ACHN (cell line): ENCODE measurements around the gene CCDC70.
A peak's percentile ranks its signal among the peaks of the same experiment; 100 is the strongest.
"Not testable (repeated sequence)": the region's sequence is repeated elsewhere in the genome, so short reads cannot be mapped to it uniquely, and the experiment has no call there.

Experiments
- DNase-seq: peaks from one replicate; pipeline ENCODE4 v3.0.0-alpha.2; 2015
- in situ Hi-C: cut with HindIII; loops from 2 replicates; pipeline ENCODE4 v1.10.0; 2017; ENCODE audit warnings: low sequenced_read_pairs, low pct_ligation_motif_present, low pct_unique_long_range_greater_than_20kb

The CCDC70 gene

DNA sequence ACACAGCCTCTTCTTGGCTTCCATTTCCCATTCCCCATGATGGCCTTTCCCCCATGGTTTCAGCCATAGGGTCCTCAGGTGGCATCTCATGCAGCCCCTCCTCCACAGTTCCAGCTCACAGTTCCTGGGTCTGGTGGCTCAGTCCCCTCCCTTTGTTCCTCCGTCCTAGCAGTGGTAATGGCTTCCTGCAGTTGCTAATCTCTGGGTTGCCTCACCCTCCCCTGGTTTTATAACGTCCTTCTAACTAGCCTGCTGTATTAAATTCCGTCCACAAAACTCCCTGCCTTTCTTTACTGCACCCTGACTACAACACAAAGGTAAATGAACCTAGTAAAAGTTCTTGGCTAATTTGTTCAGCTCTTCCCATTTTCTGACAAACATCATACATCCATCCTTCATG is 30.9 kb downstream of the CCDC70 start:
- DNase-seq, result no peak
- in situ Hi-C loops, result no loop called here

DNA sequence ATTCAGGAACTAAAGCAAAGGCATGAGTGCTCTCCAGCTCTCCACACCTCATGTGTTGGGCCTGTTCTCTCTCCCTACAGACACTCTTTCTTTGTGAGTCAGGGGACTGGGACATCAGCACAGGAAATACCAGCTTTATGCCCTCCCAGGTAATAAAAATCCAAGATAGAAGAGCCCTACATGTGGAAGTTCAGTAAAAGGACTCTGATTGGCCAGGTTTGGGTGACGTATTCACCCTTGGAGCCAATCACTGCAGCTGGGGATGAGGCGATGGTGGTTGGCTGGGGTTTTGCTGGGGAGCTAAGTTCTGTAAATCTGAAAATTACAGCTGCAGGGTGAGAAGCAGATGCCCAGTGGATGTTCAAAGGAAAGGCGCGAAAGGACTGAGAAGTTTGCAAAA is 32.5 kb downstream of the CCDC70 start:
- no peak for DNase-seq
- in situ Hi-C loops, result no loop called here

DNA sequence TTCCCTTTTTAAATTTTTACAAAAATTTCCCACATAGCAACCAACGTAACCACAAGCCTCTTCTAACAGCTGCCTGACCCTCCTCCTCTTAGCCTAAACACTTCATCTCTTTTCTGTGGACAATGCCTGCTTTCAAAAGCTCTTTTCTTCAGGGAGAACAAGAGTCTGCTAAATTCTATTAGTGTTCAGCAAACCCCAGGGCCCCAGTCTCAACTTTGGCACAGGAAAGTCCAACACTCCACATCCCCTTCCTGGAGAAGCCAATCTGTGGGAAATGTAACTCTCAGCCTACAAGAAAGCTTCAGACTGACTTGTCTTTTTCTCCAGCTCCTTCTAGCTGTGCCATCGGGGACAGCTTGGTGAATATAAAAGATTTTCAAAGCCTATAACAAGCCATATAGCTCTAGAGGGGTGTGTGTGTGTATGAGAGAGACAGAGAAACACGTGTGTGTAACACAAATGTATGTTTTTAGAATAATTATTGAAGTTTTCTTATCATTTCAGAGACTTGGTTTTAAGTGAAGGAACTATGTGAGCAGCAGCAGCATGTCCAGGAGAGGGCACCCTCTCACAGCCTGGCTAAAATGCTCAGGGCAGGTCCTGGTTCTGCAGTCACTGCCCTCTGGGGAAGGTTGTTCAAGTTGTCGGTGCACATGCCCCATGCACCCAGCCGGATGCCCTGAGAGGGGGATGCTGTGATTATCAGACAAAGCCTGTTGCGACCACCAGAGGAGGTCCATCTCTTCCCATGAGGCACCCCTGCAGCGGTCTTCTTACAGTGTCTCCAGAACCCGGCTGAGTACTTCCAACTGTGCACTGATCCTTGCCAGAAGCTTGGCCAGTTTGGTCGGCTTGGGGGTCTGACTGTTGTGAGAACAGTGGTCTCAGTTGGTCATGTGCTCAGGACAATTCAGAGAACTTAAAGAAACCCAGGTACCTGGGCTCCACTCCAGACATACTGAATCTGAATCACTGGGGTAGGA is 34.4 kb downstream of the CCDC70 start:
- peak; percentile 48 for DNase-seq
- in situ Hi-C loops, result no loop called here

DNA sequence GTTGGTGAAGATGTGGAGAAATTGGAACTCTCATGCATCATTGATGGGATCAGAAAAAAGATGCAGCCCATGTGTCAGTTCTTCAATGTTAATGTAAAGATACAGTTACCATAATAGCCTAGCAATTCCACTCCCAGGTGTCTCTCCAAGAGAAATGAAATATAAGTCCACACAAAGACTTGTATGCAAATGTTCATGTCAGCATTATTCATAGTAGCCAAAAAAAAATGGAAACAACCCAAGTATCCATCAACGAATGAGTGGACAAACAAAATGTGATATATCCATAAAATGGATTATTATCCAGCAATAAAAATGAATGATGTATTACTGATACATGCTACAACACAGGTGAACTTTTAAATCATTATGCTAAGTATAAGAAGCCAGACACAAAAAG is 38.7 kb downstream of the CCDC70 start:
- no peak for DNase-seq
- in situ Hi-C loops, result no loop called here

DNA sequence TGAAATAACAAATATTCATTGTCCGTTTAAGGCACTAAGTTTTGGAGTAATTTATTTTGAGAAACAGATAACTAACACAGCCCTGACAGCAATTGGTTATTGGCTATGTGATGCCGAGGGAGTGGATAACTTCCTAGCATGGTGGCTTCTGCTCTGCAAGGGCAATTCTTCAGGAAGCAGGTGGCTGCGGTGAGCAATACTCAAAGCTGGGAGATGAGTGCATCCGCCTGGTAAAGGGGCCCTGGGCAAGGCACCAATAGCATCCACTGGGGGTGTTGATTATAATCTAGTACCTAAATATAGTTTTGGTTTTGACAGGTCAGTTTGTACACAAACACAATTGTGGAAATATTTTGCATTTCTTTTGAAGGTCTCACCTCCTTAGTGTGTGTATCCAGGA is 41.0 kb downstream of the CCDC70 start:
- DNase-seq, result no peak
- in situ Hi-C loops, result no loop called here

DNA sequence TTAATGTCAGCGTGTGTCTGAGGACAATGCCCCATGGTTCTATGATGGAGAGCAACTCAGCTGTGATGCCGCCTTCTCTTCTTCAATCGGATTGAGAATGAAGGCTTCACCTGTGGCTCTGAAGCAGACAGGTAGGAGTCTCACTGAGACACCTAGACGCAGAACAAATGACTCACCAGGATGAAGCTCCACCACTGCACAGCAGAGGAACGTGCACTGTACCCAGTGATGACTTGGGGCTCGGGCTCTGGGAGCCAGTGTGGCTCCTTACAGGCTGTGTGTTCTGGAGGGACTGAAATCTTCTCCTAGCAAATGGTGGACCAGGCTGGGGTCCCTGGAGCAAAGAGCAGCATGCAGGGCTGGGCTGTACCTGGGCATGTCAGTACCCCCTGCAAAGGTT is 44.0 kb downstream of the CCDC70 start:
- no peak for DNase-seq
- in situ Hi-C loops, result no loop called here

DNA sequence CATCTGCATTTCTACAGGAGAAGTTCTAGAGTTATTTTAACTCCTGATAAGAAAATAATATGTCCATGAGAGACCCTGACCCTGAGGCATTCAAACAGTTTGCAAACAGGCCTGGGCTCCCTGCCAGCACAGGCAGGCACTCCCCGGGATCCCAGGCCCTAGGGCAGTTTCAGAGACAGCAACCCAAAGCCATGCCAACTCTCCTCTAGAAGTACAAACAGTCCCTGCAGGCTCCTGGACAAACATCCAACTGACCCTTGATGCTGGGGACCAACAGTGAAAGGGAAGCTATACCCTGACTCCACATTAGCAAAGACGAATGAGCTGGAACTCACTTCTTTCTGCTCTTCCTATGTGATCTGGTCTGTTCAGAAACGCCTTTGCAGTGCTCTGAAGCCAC is 44.8 kb downstream of the CCDC70 start:
- in situ Hi-C loops, result no loop called here
- no peak for DNase-seq

DNA sequence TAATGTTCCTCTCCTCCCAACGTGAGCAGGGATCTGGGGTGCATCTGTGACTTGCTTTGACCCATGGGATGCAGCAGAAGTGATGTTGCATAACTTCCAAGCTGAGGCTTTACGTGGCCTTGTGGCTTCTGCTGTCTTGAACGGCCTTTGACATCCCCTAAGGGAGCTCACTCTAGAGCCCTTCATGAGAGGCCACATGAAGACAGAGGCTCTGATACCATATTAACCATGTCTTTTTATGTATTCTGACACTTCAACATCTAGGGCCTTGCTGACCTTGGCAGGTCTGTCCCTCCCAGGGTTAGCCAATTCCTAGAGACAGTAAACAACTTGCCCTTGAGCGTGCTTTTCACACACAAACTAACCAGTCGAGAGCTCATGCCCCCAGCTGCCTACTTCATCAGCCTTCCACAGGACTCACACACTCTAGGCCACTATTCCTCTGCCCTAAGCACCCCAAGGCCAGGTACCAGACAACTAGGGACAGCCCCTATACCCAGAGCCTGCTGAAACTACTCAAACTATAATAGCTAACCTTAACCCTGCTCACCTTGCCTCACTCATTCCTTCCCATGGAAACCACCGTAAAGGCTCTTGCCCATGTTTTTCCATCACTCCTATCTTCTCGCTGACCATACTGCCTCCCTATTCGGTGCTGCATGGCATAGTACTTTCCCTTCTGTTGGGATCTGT is 45.4 kb downstream of the CCDC70 start:
- in situ Hi-C loops, result no loop called here
- DNase-seq, result no peak

DNA sequence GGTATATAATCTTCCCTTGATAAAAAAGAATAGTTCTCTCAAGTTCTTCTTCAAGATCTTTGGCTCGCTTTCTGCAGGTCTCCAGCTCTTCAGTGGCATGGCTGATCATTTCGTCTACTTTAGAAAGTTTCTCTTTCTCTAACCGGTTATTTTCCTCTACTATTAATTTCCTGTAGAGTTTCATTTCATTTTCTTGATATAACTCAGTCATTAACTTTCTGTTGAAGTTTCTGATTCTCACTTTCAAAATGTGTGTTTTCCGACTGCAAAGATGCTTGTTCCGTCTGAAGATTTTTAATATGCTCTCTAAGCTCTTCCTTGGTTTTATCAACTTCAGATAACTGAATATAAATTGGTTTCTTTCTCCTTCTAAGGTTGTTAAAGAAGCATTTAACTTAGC is 47.5 kb downstream of the CCDC70 start:
- in situ Hi-C loops, result not testable (repeated sequence)

DNA sequence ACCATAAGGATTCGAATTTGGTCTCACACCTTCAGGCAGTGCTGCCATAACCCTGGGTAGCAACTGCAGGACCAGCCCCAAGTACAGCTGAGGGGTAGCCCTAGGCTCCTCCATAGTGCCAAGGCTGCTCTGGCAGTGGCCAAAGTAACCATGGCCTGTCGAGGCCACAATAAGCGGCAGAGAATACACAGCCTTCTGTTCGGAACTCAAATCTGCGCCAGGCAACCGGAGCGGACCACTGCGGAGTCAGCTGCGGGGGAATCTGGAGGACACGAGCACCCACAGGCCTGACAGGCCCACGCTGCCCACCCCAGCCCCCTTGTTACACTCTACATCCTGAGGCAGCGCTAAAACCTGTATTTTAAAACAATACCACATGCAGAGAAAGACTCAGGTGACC is 48.7 kb downstream of the CCDC70 start:
- in situ Hi-C loops, result no loop called here
- no peak for DNase-seq

More for the DNA sequence above, 47.5 kb downstream of the CCDC70 start:
- DNase-seq, result not testable (repeated sequence)

DNA sequence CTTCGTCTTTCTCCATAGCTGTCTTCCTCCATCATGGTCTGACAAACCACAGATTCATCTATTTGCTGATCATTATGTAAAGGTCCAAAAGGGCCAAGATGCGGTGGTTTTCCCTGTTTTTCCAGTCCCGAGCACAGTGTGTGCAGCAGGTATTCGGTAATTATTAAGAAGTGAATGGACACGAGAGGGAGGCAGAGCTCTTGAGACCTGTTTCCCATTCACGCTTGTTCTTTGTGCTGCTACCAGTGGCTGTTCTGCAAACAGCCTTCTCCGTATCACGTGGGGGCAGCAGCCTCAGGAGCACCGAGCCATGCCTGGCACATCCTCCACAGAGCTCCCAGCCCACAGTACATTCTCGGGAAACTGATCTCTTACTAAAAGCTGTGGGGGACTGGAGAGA is 50.3 kb downstream of the CCDC70 start:
- in situ Hi-C loops, result no loop called here
- peak; percentile 42 for DNase-seq

DNA sequence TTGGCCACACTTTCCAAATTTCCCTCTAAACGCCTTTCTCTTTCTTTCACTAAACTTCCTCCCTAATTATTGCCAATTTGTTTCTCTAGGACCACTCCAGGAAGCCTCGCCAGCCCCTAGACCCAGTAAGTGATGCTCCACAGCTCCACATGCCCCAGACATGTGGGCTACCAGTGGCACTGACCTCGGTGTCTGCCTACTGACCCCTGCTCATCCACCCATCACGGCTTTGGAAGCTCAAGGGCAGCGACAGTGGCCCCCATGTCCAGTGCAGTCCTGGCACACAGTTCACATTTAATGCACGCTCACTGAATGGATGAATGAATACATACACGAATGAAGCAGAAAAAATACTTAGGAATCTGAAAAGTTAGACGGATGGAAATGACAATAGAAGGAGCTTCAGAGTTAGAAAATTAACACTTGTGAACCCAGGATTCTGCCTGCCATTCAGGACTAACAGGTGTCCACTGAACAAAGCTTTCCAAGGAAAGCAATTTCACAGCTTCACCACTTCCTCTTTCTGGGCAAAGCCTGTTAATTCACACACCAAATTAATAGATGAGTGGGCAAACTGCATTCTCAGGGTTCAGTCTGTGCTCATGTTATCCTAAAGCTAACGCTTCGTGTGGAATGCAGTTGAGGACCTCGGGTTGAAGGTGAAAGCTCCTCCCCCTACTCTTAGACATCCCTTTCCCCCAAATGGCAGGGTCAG is 50.9 kb downstream of the CCDC70 start:
- in situ Hi-C loops, result no loop called here
- DNase-seq, result no peak

DNA sequence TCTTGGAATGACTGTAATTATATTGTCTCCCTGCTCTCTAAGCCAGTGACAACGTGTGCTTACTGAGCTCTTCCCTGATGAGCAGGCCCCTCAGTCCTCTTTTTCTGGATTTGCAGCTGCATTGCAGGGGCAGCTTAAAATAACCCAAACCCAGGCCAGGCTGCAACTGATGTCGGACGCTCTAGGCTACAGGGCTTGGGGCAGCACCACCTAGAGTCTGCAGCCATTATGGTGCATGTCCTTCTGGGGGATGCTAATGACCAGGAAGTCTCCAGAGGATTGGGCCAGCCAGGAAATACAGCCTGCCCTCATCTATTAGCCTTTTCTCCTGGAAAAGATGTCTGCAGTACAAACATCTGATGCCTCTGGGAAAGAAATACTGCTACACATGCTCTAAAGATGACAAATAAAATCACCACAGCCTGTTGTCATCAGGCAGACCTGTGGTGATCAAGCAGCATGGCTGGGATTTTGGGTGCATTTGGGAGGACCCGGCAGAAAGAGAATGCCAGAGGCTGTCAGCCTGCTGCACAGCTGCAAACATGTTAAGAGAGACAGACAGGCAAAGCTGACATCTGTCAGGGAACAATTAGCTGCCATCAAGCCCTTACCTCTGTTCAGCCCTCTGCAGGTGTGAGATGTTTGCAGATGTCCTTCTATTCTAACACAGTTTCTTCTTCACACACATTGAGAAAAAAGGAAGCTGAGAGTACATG is 51.8 kb downstream of the CCDC70 start:
- in situ Hi-C loops, result no loop called here
- no peak for DNase-seq

DNA sequence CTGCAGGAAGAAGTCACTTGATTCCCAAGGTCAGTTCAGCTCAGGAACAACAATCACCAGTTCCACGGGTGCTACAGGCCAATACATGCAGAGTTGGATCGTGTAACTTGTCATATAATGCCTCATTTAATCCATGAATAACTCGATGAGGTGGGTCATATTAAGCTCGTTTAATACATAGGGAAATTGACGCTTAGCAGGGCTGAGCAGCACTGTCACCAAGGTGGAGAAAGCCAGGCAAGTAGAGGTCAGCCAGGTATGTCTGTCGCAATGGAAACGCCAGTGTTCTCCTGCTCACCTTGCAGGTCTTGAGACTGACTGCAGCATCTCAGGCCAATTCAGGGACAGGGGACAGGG is 52.3 kb downstream of the CCDC70 start:
- in situ Hi-C loops, result no loop called here
- no peak for DNase-seq
